HG02885 (cell line): Measurements from ENCODE around the gene SEL1L.
A peak's percentile ranks its signal among the peaks of the same experiment; 100 is the strongest.
"Not testable (repeated sequence)": the region's sequence is repeated elsewhere in the genome, so short reads cannot be mapped to it uniquely, and the experiment has no call there.

Experiments
- ATAC-seq: cut with Tn5 transposase; IDR thresholded peaks from one replicate; pipeline ENCODE4 v1.9.1; 2021; ENCODE audit warnings: mild to moderate bottlenecking; ENCODE audit not compliant: unreplicated experiment, poor library complexity

Gene SEL1L

GRCh38 chr14:81478446-81478845 is 55.2 kb downstream of the SEL1L start:
- ATAC-seq, result no peak

DNA sequence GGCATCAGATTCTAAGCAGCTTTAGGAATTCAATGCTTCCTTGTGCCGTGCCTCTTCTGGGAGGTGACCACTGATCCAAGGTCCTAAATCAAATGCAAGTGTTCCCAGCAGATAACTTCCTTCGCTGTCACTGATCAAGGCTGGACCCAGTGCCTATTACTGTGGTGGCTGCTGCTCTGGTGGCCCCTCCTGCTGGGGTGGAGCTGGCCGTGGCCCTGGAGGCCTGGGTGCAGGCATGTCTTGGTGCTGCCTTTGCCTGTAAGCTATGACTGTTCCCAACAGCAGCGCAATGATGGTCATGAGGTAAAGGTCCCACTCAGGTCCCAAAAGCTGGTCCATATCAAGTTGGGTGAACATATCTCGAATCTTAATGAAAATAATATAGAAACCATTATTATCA is 56.8 kb downstream of the SEL1L start:
- no peak for ATAC-seq

- ATAC-seq, result no peak
These were observed 58.8 kb downstream of the SEL1L start for GRCh38 chr14:81474685-81475324.

- peak; percentile 60 for ATAC-seq
These were observed 59.5 kb downstream of the SEL1L start for GRCh38 chr14:81474148-81474492.

DNA sequence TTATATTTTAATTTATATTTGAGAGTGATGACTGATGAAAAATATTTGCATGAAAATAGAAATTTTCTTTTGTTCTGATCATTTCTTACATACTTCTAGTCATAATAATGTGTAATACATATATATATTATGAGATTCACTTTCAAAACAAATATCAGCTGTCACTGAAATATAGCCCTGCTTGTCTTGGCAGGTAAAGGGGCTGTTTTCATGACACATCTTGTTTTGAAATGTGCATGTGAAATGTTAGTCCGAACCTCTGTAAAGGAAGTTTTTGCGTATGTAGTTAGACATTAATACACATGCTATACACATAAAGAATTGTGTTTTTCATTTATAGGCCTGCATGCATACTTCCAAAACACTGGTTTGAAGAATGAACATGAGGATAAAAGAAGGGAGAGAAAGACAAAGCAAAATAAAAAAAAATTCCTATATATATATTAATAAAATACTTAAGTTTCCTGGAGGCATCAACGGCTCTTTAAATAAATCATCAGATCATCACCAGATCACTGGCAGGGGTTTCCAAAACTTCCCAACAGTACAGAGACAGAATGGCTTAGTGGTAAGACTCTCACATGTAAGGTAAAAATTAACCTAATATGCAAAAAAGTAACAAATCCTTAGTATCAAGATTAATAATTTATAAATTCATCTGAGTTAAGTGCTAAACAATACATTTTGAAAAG is 60.1 kb downstream of the SEL1L start:
- peak; percentile 15 for ATAC-seq

- no peak for ATAC-seq
These were observed 61.4 kb downstream of the SEL1L start for GRCh38 chr14:81472096-81472800.

DNA sequence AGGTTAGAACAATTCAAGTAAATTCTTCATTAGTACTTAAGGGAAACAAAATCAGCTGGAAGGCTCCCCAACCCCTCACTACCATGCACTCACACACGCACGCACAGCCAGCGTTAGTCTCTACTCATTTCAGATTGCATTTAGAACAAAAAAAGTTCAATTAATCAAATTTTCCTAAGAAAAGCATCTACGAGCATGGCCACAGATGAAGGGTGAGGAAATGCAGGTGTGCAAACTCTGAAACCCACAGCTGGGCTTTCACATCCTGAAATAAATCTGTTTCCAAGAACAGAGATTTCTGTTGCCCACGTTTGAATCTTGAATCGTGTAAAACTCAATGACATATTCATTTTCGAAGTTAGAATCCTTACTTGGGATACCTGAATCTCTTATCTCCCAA is 62.6 kb downstream of the SEL1L start:
- peak; percentile 34 for ATAC-seq

DNA sequence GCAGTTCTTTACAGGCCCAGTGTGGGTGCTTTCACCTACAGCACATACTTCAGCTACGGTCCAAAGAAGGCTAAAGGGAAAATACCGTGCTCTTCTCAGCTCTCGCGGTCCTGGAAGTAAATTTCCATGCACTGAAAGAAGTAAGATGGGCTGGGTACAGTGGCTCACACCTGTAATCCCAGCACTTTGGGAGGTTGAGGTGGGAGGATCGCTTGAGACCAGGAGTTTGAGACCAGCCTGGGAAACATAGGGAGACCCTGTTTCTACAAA is 63.2 kb downstream of the SEL1L start:
- peak; percentile 44 for ATAC-seq

- ATAC-seq, result no peak
These were observed 66.8 kb downstream of the SEL1L start for GRCh38 chr14:81466854-81467253.

DNA sequence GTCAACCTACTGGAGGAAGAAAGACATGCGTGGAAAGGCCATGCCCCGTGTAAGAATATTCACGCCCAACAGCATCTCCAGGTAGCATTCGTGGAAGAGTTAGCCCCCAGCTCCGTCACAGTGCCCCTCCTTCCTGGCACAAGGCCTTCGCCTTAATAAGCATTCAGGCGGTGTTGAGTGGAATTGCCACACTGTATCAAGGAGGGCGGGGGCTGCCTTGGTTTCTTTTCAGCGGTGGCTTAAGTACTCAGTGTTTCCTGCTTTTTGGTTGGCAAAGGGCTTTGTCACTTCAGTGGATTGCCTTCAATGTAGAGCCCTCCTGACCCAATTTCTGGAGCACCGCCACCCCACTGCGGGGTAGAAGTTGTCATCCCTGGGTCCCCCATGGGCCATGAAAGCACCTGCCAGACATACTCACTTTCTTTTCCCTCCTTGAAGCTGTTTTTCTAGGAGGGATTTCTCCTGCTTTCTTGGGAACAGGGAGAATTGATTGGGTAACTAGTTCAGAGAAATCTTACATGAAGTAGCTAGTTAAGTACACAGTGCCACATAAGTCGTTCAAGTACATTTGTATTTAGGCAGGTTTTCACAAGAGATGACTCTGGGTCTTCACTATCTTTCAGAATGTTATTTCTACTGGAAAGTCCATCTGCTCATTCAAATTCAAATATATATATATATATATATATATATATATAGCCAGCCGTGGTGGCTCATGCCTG is 68.0 kb downstream of the SEL1L start:
- no peak for ATAC-seq

DNA sequence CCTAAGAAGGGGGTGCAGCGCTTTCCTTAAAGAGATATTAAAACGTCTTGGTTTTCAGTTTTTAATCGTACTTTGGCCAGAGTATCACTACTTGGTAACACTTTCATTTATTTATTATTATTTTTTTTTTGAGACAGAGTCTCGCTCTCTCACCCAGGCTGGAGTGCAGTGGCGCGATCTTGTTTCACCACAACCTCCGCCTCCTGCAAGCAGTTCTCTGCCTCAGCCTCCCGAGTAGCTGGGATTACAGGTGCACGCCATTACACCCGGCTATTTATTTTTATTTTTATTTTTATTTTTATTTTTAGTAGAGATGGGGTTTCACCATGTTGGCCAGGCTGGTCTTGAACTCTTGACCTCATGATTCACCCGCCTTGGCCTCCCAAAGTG is 68.7 kb downstream of the SEL1L start:
- not testable (repeated sequence) for ATAC-seq

- peak; percentile 78 for ATAC-seq
These were observed 69.2 kb downstream of the SEL1L start for GRCh38 chr14:81464253-81465002.

DNA sequence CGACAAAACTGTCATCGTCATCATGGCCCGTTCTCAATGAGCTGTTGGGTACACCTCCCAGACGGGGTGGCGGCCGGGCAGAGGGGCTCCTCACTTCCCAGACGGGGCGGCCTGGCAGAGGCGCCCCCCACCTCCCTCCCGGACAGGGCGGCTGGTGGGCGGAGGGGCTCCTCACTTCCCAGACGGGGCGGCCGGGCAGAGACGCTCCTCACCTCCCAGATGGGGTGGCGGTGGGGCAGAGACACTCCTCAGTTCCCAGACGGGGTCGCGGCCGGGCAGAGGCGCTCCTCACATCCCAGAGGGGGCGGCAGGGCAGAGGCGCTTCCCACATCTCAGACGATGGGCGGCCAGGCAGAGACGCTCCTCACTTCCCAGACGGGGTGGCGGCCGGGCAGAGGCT is 71.3 kb downstream of the SEL1L start:
- ATAC-seq, result not testable (repeated sequence)

GRCh38 chr14:81459912-81460311 is 73.7 kb downstream of the SEL1L start:
- ATAC-seq, result no peak

GRCh38 chr14:81458352-81458751 is 75.3 kb downstream of the SEL1L start:
- no peak for ATAC-seq

GRCh38 chr14:81455390-81455789 is 78.3 kb downstream of the SEL1L start:
- peak; percentile 30 for ATAC-seq

GRCh38 chr14:81454572-81455218 is 79.0 kb downstream of the SEL1L start:
- peak; percentile 73 for ATAC-seq

DNA sequence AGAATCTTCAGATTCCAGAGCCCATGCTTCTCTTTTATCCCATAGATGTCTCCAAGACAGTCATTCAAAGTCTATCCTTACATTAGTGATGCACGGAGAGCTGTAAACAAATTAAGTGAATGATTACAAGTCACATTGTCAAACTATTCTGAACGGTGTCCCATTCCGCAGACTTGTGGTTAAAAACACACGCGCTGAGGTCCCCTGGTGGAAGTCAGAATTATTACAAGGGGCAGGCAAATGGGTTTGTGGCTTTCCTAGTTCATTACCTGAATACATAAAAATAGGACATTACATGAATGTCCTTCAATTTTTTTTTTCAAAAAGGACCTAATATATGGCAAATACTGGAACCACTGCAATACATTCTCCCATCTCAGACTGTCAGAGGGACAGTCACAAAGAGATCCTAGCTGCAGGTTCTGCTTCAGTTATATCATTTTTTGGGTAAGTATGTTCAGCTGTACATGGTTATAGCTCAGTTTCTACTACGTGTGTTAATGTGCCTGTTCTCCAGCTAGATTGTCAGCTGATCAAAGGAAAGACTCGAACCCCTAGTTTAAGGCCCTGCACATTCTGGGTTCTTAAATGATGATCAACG is 80.4 kb downstream of the SEL1L start:
- ATAC-seq, result peak; percentile 75

- no peak for ATAC-seq
These were observed 81.1 kb downstream of the SEL1L start for GRCh38 chr14:81452341-81453133.
